H4 (cell line): Measurements from ENCODE around the gene CEP131. TPM values are rescaled to one million over a fixed set of nuclear protein-coding genes. Genes with fewer than 3 reads are reported as not detected.
"Not testable (repeated sequence)": the region's sequence is repeated elsewhere in the genome, so short reads cannot be mapped to it uniquely, and the experiment has no call there.

ENCODE experiments used
- DNase-seq: peaks from one replicate; pipeline ENCODE4 v3.0.0-alpha.2; 2015; ENCODE audit warnings: low spot score
- total RNA-seq: library from RNA; depleted of rRNA; stranded (reverse); fragments of >200 nt; shearing (Covaris generic); gene quantifications from 2 replicates; pipeline ENCODE4 v1.2.3, GENCODE V29; 2014

Gene CEP131
- total RNA-seq, 1 experiment from 2014 or later: 5.3 TPM

DNA sequence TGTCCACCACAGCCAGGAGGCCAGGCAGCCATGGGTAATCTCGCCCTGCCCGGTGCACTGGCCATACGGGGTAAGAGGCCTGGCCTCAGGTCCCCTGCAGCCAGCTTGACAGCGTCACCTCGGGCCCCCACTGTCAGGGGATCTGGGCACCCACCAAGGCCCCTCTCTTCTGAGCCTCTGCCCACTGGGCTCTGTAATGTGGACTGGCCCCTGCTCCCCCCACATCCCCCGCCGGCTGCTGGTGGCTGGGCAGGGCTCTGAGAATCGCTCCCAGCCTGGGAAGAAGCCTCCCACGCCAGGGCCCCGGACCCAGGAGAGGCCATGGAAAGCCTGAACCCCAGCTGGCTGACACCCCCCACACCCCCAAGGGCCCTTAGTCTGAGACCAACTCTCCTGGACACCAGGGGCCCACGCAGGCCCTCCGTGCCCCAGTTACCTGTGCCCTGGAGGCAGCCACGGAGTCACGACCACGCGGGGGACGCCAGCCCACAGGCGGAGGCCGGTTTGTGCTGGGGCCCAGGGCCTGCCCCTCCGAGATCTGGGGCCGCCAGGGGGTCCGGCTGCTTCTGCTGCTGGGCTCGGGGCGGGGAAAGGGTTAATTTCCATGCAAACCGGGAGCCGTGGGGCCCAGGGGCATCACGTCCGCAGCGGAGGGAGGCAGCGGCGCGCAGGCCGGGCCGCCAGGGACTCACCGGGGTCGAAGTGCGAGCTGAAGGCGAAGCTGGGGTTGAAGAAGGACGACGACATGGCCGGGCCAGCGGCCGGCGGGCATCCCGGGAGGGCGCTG is 57.3 kb downstream of the CEP131 start, which contains the start of gene PVALEF:
PVALEF (plus strand) TSS at position 262 of the 787 bp plus-strand sequence. CDS start 15,720 bp downstream, outside the sequence.
- no peak for DNase-seq

DNA sequence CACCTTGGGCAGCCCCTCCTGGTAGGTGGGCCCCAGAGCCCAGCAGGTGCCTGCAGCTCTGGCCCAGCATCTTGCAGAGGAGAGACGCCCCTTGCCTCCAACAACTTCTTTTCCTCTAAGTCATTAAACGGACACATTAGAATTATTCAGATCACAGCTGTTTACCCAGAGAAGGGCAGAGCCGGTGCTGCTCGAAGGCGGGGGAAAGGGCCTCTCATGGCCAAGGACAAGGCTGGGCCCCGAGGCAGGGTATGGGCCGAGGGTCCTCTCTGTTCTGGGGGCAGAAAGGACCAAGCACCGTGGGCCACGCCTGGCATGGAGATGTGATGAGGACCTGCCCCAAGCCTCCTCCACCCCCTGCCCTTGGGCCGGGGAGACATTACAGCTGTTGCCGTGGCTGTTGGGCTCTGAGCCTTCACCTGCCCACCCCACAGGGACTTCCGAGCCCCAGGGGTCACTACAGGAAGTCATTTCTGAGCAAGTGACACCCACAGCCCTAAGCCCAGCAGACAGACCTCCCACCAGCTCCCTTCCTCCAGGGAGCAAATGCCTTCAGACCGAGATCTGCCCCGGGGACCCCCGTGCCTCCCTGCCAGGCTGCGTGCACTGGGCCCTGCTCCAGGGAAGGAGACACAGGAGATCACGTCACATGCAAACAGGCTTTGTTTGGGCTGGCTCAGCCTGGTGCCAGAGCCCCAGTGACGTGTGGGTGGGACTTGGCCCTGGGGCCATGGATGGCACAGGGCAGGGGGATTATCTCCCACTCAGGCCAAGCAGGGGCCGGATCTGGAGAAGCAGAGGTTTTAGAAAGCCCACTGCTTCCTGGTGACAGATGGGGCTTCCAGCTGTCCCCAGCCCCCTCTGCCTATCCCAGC is 58.2 kb downstream of the CEP131 start:
- no peak for DNase-seq

GRCh38 chr17:81163703-81164370 is 58.9 kb downstream of the CEP131 start:
- DNase-seq: no peak

GRCh38 chr17:81163051-81163695 is 59.6 kb downstream of the CEP131 start:
- no peak for DNase-seq

GRCh38 chr17:81162491-81162890 is 60.3 kb downstream of the CEP131 start:
- DNase-seq: no peak

- no peak for DNase-seq
Observed at GRCh38 chr17:81161972-81162371, 60.8 kb downstream of the CEP131 start.

- no peak for DNase-seq
Observed at GRCh38 chr17:81161536-81161935, 61.2 kb downstream of the CEP131 start.

- DNase-seq: no peak
Observed at GRCh38 chr17:81160747-81161453, 61.9 kb downstream of the CEP131 start.

DNA sequence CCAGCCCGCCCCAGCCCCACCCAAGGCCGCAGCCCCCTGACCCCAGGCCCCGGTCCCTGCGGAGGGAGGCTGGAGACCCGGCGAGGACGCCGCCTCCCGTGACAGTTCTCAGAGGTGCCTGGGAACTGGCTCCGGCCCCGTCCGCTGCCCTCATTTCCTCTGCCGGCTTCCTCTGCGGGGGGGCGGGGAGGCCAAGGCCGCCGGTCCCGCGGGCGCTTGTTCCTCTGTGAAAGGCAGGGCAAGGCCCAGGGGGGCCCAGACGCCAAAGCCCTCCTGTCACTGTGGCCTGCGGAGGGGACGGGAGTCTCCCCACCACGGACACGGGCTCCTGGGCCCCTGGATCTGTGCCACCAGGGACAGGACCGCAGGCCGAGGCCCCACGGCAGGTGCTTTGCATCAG is 62.5 kb downstream of the CEP131 start:
- DNase-seq: no peak

DNA sequence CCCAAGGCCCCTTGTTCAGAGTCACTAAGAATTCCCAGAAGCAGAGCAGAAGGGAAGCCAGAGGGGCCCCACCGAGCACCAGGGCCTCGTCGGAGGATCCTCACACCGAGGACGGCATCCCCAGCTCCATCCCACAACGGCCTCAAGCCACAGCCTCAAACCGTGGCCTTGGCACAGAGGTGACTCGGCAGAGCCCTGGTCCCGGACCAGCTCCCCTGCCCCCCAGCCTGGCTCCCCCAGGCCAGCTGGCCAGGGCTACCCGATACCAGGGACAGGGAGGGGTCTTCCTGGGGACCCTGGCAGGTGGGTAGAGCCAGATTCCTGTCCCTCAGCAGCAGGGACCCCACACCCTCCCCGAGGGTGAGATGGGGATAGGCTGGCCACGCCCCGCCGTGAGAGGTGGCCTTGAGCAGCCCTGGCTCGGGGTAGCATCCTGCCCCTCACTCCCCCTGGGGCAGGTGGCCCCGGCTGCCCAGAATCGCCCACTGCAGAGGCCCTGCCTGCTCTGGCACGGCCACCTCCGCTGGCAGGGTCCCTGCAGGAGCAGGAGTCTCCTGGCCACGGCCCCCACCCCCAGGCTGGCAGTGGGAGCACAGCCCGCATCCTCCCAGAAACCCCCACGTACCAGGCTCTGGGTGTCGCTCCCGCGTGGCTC is 63.0 kb downstream of the CEP131 start:
- DNase-seq: no peak

DNA sequence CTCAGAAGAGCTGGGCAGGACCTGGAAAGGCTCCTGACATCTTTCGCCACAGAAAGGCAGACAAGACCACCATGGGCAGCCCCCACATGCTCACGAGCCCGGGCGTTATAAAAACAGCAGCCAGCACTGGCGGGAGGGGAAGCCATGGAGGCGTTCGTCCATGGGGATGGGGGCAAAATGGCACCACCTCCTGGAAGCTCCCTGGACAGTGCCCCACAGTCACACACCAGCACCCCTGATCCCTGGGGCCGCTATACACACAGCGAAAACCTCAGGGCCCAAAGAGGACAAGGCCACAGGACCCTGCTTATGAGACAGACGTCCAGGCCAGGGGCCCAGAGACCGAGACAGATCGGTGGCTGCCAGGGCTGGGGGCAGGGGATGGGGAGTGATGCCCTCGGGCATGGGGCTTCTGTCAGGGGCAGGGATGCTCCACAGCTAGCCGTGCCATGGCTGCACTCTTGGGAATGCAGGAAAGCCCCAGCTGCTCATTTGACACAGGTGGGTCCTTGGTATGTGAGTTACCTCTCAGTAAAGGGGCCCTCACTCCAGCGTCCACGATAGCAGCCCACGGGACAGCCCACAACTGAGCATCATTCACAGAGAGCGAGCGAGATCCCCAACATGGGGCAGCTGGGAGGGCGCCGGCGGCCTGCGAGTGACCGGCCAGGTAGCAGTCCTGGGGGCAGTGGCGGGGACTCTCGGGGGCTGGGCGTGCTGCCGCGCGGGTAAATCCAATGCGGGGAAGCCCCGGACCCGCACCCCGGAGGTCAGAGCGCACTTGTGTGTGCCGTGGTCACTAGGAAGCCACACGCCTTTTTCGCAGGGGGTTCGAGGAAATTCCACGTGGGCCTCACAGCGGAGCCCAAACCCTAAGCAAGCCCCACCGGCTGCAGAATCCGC is 63.8 kb downstream of the CEP131 start:
- no peak for DNase-seq

- DNase-seq: no peak
Observed at GRCh38 chr17:81157848-81158687, 64.7 kb downstream of the CEP131 start.

DNA sequence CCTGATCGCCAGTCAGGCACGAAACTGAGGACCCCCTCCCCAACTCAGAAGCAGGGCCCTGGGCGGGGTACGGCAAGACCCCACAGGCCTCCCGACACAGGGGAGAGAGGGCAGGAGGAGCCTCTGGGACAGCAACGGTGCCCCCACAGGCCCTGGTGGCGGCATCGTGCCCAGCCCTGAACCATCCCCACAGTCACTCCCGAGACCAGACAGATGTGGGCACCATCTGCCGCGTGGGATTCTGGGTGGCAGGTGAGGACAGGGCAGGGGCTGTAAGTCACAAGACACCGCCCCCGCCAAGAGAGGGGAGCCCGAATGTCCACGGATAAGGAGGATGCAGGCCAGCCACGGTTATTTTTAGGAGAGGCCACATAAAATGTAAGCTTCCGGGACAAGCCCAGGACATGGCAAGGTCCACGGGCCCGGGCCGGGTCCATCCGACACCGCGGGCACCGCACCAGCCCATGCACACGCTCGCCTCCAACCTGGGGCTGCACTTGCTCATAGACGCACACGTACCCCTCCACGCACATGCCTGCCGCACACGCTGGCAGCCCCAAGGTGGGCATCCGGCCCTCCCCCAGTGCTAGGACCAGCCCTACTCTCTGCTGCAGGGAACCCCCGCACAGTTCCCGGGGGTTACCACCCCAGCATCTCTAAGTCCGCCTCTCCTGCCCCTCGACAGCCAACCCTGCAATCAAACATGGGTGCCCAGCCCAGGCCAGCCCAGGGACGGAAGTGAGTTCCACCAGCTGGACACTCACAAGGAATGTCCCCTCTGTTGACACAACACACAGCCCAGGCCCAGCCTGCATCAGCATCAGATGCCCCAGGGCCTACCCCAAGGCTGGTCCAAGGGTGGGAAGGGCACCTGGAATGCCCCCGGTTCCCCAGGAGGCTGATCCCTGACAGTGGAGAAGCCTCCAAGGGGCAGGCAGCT is 65.6 kb downstream of the CEP131 start:
- DNase-seq: no peak

DNA sequence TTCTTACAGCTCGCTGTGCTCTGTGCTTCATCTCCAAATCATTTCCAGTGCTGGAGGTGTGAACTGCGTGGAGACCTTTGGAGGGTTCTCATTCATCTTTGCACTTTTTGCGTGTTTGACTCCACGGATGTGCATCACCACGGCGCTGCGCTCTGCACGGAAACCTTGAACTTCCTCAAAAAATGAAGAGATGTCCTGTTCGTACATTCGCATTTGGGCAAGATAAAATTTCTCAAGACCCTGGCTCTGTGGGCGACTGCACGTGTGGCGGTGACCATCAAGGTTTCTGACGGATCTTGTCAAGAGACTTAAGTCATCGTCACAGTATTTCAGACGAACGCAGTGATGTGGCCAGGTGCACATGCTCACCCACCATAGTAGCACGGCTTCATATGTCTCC is 67.8 kb downstream of the CEP131 start:
- DNase-seq: no peak

- not testable (repeated sequence) for DNase-seq
Observed at GRCh38 chr17:81154016-81154415, 68.7 kb downstream of the CEP131 start.

- DNase-seq: no peak
Observed at GRCh38 chr17:81153340-81153803, 69.4 kb downstream of the CEP131 start.

GRCh38 chr17:81152288-81152828 is 70.4 kb downstream of the CEP131 start:
- DNase-seq: no peak
